ENCODE measurements around the gene TUT4. TPM values are rescaled to one million over a fixed set of nuclear protein-coding genes. Genes with fewer than 3 reads are reported as not detected.

Gene TUT4
- total and polyA plus RNA-seq, 2 of the 4 experiments (the other 2 are of a cell fraction): 10.9 to 40.0 TPM

GRCh38 chr1:52567943-52568342 lies 15.1 kb upstream of the TUT4 start:
- Histone ChIP-seq H3K9me3 (ENCODE audit: control insufficient read depth, insufficient read depth, low read length) (no peaks in the 10 kb centered on the region), H2BK120ac (ENCODE audit: low read depth, low read length) (no peak overlapping the region), H4K5ac (ENCODE audit: low read depth, low read length) (no peak overlapping the region), H3K4ac (ENCODE audit: low read depth, low read length) (no peak overlapping the region), H3K56ac (ENCODE audit: extremely low read depth, insufficient read depth, low read length) (no peak overlapping the region), H3K79me1 (ENCODE audit: low read depth in 1 of 2, low read length in 2 of 2) (no peaks in the 10 kb centered on the region), H3K4me1 (ENCODE audit: control insufficient read depth, insufficient read depth, low read length) (no peaks in the 10 kb centered on the region), H4K8ac (ENCODE audit: low read depth in 2 of 2, low read length in 2 of 2) (no peak overlapping the region), H3K23ac (ENCODE audit: low read depth, low read length) (no peak overlapping the region), H3K4me3 (ENCODE audit: insufficient read depth, low read depth, low read length) (no peak overlapping the region), H2BK20ac (ENCODE audit: low read depth, low read length) (no peak overlapping the region), H3K9ac (ENCODE audit: low read depth, low read length) (no peak overlapping the region), H3K14ac (replicated peaks; ENCODE audit: low read depth, low read length) (no peak overlapping the region), H3K27me3 (ENCODE audit: control insufficient read depth, insufficient read depth, low read length) (peaks cover 2% of the 10 kb centered on the region; the same call in 1 of the 2 replicates), H2AK9ac (replicated peaks; ENCODE audit: low read depth, low read length, poor library complexity) (no peak overlapping the region), H2AFZ (replicated peaks; ENCODE audit: low read length, poor library complexity) (no peak overlapping the region), H3K27ac (ENCODE audit: insufficient read depth, low read length) (no peak overlapping the region), H3K9me1 (ENCODE audit: insufficient read depth, low read length) (no peaks in the 10 kb centered on the region), H4K20me1 (ENCODE audit: insufficient read depth, low read length) (no peaks in the 10 kb centered on the region), H2BK5ac (ENCODE audit: low read depth, low read length, poor library complexity, severe bottlenecking) (no peak overlapping the region), H3K4me2 (ENCODE audit: low read depth, low read length) (no peak overlapping the region), H2AK5ac (ENCODE audit: low read depth, low read length) (no peak overlapping the region), H2BK15ac (ENCODE audit: low read depth, low read length) (no peak overlapping the region), H3K18ac (ENCODE audit: low read depth, low read length) (no peak overlapping the region), H3K36me3 (ENCODE audit: control insufficient read depth, insufficient read depth, low read length) (no peaks in the 10 kb centered on the region), H4K91ac (ENCODE audit: insufficient read depth, low read depth, low read length) (no peak overlapping the region)
- CTCF ChIA-PET: interaction anchor here (0.6 kb wide), 2 partner anchors 34 to 205 kb away, joined by 5 to 6 read pairs; partner anchors contain the start of gene GPX7
- in situ Hi-C loops (cut with MboI; ENCODE audit: low sequenced_read_pairs) (no loop called here), intact Hi-C loops (cut with micrococcal nuclease) (no loop called here), dilution Hi-C loops (cut with HindIII; ENCODE audit: low sequenced_read_pairs, unreplicated experiment) (no loop called here)
- no peak for DNase-seq
- no peak for TF ChIP-seq USF2 (IDR thresholded peaks at IDR 0.05; ENCODE audit: low read depth, low read length)
- no peak for TF ChIP-seq RCOR1 (IDR thresholded peaks at IDR 0.05; ENCODE audit: insufficient replicate concordance, low read length)
- TF ChIP-seq NFE2L2 (IDR thresholded peaks at IDR 0.05; ENCODE audit: low read depth, low read length): no peak
- no peak for TF ChIP-seq RAD21 (IDR thresholded peaks at IDR 0.05; ENCODE audit: low read length)
- TF ChIP-seq ELK1 (IDR thresholded peaks at IDR 0.05; ENCODE audit: borderline replicate concordance, low read depth, low read length): no peak
- no peak for TF ChIP-seq RFX5 (IDR thresholded peaks at IDR 0.05; ENCODE audit: low read depth, low read length)
- TF ChIP-seq CEBPB (IDR thresholded peaks at IDR 0.05; ENCODE audit: low read depth, low read length): no peak
- no peak for TF ChIP-seq POLR2A (IDR thresholded peaks at IDR 0.05; ENCODE audit: low read depth, low read length)
- TF ChIP-seq BHLHE40 (IDR thresholded peaks at IDR 0.05; ENCODE audit: low read depth, low read length): no peak
- TF ChIP-seq MAFK (IDR thresholded peaks at IDR 0.05; ENCODE audit: low read depth, low read length): no peak
- 25% methylated on average over 2 of the region's 5 CpGs; no CpG with 5 or more reads in 1 of the 2 experiments for whole genome bisulfite sequencing, 2 experiments (ENCODE audit: extremely low coverage in 2 of 2, insufficient read length in 1 of 2)
- no TSS peak for BruUV-seq (replicated peaks)
- ATAC-seq (ENCODE audit: low read depth): no peak
- POLR2A ChIA-PET (ENCODE audit: unreplicated experiment): no interaction called here
